Neural cell (in vitro differentiated cells): ENCODE data around the gene CLDN14.

Experiments used
- EP300 ChIP-seq: fragments of 450-650 bp; conservative IDR thresholded peaks from 2 replicates; pipeline ENCODE4 v1.6.1; 2014; ENCODE audit warnings: antibody characterized with exemption, mild to moderate bottlenecking, moderate library complexity; ENCODE audit not compliant: poor library complexity, severe bottlenecking
- TAF1 ChIP-seq: IDR thresholded peaks from 2 replicates; pipeline ENCODE4 v1.6.1; 2012; ENCODE audit warnings: low read depth
- TF ChIP-seq, protein P1 (sequence below): IDR thresholded peaks from 2 replicates; pipeline ENCODE4 v1.6.1; 2012; ENCODE audit warnings: borderline replicate concordance
- TF ChIP-seq, protein P2 (sequence below): fragments of 450-650 bp; IDR thresholded peaks from 2 replicates; pipeline ENCODE4 v1.5.1; 2014; ENCODE audit warnings: antibody characterized with exemption, mild to moderate bottlenecking, moderate library complexity; ENCODE audit not compliant: poor library complexity, severe bottlenecking

DNA sequence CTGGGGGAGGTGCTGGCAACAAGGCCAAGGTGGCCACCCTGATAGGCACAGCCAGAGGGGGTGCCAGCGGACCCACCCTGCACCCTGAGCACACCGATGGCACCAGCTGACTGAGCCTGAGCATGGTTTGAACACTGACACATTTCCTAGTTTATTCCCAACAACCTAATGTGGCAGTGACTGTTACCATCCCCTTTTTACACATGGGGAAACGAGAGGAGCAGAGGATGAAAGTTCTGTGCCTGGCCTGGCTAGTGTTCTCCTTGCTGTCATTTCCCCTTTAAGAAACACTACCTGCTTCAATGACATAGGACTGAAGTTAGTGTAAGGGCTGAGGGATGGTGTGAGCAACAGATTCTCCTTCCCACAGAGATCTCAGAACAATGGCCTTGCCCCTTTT is 15.3 kb downstream of the CLDN14 start:
- TF ChIP-seq, protein P1, sequence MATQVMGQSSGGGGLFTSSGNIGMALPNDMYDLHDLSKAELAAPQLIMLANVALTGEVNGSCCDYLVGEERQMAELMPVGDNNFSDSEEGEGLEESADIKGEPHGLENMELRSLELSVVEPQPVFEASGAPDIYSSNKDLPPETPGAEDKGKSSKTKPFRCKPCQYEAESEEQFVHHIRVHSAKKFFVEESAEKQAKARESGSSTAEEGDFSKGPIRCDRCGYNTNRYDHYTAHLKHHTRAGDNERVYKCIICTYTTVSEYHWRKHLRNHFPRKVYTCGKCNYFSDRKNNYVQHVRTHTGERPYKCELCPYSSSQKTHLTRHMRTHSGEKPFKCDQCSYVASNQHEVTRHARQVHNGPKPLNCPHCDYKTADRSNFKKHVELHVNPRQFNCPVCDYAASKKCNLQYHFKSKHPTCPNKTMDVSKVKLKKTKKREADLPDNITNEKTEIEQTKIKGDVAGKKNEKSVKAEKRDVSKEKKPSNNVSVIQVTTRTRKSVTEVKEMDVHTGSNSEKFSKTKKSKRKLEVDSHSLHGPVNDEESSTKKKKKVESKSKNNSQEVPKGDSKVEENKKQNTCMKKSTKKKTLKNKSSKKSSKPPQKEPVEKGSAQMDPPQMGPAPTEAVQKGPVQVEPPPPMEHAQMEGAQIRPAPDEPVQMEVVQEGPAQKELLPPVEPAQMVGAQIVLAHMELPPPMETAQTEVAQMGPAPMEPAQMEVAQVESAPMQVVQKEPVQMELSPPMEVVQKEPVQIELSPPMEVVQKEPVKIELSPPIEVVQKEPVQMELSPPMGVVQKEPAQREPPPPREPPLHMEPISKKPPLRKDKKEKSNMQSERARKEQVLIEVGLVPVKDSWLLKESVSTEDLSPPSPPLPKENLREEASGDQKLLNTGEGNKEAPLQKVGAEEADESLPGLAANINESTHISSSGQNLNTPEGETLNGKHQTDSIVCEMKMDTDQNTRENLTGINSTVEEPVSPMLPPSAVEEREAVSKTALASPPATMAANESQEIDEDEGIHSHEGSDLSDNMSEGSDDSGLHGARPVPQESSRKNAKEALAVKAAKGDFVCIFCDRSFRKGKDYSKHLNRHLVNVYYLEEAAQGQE = no peak
- TF ChIP-seq, protein P2, sequence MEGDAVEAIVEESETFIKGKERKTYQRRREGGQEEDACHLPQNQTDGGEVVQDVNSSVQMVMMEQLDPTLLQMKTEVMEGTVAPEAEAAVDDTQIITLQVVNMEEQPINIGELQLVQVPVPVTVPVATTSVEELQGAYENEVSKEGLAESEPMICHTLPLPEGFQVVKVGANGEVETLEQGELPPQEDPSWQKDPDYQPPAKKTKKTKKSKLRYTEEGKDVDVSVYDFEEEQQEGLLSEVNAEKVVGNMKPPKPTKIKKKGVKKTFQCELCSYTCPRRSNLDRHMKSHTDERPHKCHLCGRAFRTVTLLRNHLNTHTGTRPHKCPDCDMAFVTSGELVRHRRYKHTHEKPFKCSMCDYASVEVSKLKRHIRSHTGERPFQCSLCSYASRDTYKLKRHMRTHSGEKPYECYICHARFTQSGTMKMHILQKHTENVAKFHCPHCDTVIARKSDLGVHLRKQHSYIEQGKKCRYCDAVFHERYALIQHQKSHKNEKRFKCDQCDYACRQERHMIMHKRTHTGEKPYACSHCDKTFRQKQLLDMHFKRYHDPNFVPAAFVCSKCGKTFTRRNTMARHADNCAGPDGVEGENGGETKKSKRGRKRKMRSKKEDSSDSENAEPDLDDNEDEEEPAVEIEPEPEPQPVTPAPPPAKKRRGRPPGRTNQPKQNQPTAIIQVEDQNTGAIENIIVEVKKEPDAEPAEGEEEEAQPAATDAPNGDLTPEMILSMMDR = no peak
- no peak for TF ChIP-seq TAF1
- no peak for TF ChIP-seq EP300
